ENCODE measurements around the gene SMYD3. TPM values are rescaled to one million over a fixed set of nuclear protein-coding genes. Genes with fewer than 3 reads are reported as not detected.
A peak's percentile ranks its signal among the peaks of the same experiment; 100 is the strongest.

Gene SMYD3
- total and polyA plus RNA-seq, 9 of the 15 experiments (the other 6 are each of a cell fraction or from before 2014, with no cell fraction given), result 128 to 440 (median 197) TPM

- POLR2A ChIA-PET, result interaction anchor here (0.6 to 3.2 kb wide), 9 partner anchors 8 to 34 kb away, joined by 3 to 17 read pairs (median 3); no protein-coding TSS in a partner anchor
- no peak overlapping the region for H3K4me3 ChIP-seq
- H3K9ac ChIP-seq (ENCODE audit: insufficient read depth in 1 of 2, low read depth in 2 of 2, low read length in 2 of 2), result peak overlapping the region; percentile 67 to 85
- WGBS (ENCODE audit: insufficient coverage, low coverage, missing lambda C conversion rate), result 28% methylated on average over 8 of the region's 8 CpGs
- peak overlapping the region; percentile 78 for H3K27ac ChIP-seq (ENCODE audit: extremely low read depth, low read depth, low read length)
- H3K36me3 ChIP-seq (ENCODE audit: control insufficient read depth, insufficient read depth, low read length), result peaks cover 6% of the 10 kb centered on the region
- in situ Hi-C loops (cut with MboI) (no loop called here), intact Hi-C loops (cut with micrococcal nuclease) (no loop called here)
- no peaks in the 10 kb centered on the region for H4K20me1 ChIP-seq (replicated peaks; ENCODE audit: control insufficient read depth, insufficient read depth, low read length)
- BruUV-seq (replicated peaks), result no TSS peak
- no peaks in the 10 kb centered on the region for H3K9me1 ChIP-seq (ENCODE audit: control insufficient read depth, insufficient read depth, low read length)
- peak overlapping the region; percentile 65 for H2AFZ ChIP-seq (ENCODE audit: low read depth, low read length)
- peak in 1 of 4 experiments; percentile 65 for DNase-seq (ENCODE audit: extremely low read depth in 1 of 4, low spot score in 3 of 4)
- CTCF ChIA-PET (ENCODE audit: low intra/inter-chr PET ratio), result no interaction called here
- peak; percentile 69 for ATAC-seq
- H3K79me2 ChIP-seq (ENCODE audit: control insufficient read depth, insufficient read depth, low read length), result peaks cover 54% of the 10 kb centered on the region
- peak overlapping the region; percentile 48 for H3K4me2 ChIP-seq (ENCODE audit: insufficient read depth, low read length)
- H3K27me3 ChIP-seq (ENCODE audit: control insufficient read depth in 2 of 2, insufficient read depth in 2 of 2, low read length in 2 of 2), result no peaks in the 10 kb centered on the region
- peaks cover 21 to 61% of the 10 kb centered on the region in 2 experiments for H3K4me1 ChIP-seq (replicated peaks in 1 of 2; ENCODE audit: control insufficient read depth in 2 of 2, insufficient read depth in 2 of 2, low read length in 2 of 2)
- FAIRE-seq, result no peak
- H3K9me3 ChIP-seq (replicated peaks; ENCODE audit: control insufficient read depth, insufficient read depth, low read depth, low read length), result peaks cover 4% of the 10 kb centered on the region; the same call in 1 of the 2 replicates
- TF ChIP-seq CHD7 (IDR thresholded peaks at IDR 0.05; ENCODE audit: low read depth, low read length), result no peak
- peak; percentile 93 for TF ChIP-seq ZNF592 (IDR thresholded peaks at IDR 0.05)
- peak; percentile 80; the same call in 1 of the 2 replicates for TF ChIP-seq GATAD2A (IDR thresholded peaks at IDR 0.05)
- no peak for TF ChIP-seq ARID3A (IDR thresholded peaks at IDR 0.05; ENCODE audit: borderline replicate concordance, low read depth, low read length)
Observed at GRCh38 chr1:246169486-246169885, 337.6 kb downstream of the SMYD3 start.

Measured in K562 (cell line).